OCI-LY1 (cell line): ENCODE measurements around the gene SHROOM3.

Source experiments
- CTCF ChIP-seq: fragments of 200-600 bp; sonication (generic), shearing (Covaris generic); IDR thresholded peaks from 2 replicates; pipeline ENCODE4 v1.5.1; 2017; ENCODE audit warnings: mild to moderate bottlenecking, antibody characterized with exemption, low read length, moderate library complexity, mixed read lengths
- EZH2 ChIP-seq: fragments of 200-600 bp; sonication (generic), shearing (Covaris generic); IDR thresholded peaks from 2 replicates; pipeline ENCODE4 v1.8.0; 2017; ENCODE audit warnings: borderline replicate concordance, mixed run types, mild to moderate bottlenecking, antibody characterized with exemption, low read length, moderate library complexity, mixed read lengths

GRCh38 chr4:76802236-76803021, 367.4 kb downstream of the SHROOM3 start:
- TF ChIP-seq CTCF (no peak), EZH2 (no peak)
